SKM-1 (cell line): ENCODE measurements around the gene AFAP1L1.
"Not testable (repeated sequence)": the region's sequence is repeated elsewhere in the genome, so short reads cannot be mapped to it uniquely, and the experiment has no call there.

Source experiments
- DNase-seq: peaks from one replicate; lab custom pipeline; 2025; ENCODE audit not compliant: unreplicated experiment; lab: John Stamatoyannopoulos, UW

AFAP1L1 gene

DNA sequence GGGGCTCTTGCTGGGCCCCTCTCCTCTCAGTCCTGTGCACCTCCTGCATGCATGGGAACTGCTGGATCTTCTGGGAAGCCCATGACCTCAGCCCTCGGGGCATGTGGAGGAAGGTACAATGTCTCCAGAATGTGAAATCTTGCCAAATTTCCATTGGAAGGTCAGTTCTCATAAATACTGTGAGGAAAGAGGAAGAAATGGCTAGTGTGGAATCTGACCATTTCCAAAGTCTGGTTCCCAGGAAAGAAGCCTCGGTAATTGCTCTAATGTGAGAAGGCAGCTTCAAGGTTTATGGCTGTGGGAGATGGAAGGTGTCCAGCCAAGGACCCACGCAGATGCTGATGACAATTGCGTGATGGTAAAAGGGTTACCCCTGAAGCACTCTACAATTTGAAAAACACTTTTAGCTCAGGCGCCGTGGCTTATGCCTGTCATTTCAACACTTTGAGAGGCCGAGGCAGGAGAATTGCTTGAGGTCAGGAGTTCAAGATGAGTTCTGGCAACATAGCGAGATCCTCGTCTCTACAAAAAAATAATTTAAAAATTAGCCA lies 115.5 kb downstream of the AFAP1L1 start:
- no peak for DNase-seq

DNA sequence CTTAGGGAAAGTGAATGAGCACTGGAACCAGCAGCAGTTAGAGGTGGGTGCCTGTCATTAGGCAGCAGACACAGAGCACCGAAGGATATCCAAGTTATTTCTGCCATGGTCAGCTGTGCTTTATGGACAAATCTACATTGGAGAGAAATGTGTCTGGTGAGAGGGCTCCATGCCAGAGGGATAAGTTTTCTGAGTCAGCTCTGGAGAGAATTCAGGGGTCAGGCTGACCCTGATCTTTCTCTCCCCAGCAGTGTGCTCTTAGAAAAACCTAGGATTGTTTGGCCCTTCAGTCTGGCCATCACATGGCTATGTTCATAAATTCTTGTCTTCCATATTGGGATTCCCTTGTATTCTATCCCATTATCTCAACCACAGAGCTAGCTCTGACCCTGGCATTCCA lies 116.3 kb downstream of the AFAP1L1 start:
- DNase-seq: no peak

DNA sequence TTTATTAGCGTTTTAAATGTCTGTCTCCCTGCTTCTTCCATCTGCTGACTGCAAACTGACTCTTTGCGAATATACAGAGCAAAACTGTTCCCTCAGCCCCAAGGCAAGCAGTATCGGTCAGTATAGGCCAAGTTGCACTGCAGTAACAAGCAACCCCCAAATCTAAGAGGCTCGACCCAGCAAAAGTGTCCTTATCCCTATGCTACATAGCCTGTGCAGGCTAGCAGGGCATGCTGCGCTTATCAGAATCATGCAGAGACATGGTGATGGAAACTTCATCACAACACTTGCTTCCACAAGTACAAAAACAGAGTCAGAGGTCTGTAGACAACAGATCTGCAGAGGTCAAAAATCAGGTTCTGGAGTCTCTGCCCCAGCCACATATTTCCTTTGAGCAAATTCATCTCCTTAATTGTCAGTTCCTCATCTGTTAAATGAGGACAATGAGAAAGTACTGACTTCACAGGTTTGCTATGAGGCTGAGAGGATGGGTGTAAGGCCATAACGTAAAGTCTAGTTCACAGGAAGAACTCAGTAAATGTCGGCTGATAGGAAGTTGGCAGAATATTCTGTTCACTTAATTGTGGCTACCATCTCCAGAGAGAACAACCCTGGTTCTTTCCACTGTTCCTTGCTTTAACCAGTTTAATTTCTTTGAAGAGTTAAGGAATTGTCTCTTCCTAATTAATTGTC lies 117.0 kb downstream of the AFAP1L1 start:
- no peak for DNase-seq

DNA sequence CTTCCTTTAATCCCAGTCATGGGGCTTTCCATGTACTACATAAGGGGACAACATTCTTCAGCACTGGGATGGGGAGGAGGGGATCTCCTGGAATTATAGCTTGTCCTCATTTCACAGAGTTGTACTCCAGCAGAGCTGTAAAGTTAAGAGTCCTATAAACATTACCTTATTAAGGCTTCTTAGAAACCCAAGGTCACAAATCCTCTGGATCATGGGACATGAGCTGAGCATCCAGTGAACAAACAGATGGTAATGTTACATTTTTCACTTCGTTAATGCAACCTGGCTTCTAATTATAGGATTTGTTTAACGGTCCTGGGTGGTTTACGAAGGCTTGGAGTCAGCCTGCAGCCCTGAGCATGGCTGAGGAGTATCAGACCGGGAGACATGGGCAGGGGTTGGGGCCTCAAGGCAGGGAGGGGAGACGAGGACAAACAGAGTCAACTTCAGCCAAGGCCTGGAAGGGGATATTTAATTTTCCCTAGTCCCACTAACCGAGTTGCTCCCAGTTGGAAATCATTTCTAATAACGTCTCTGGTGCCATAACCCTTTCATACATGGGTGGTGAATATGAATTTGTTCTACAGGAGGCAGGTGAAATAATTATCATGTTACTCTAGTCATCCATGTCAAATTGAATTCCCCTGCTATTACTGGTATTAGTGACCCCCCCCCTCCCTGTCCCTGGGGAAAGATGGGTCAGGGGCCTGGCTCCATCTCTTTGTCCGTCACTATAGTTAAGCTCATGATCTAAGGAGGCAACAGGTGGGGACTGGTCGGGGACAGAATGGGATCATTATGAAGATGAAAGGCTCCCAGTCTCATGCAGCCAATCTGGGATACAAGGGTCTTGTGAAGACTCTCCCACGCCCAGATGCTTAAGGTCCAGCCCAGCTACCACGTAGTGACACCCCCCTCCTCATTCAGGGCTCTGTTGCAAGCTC lies 118.2 kb downstream of the AFAP1L1 start:
- DNase-seq: no peak

DNA sequence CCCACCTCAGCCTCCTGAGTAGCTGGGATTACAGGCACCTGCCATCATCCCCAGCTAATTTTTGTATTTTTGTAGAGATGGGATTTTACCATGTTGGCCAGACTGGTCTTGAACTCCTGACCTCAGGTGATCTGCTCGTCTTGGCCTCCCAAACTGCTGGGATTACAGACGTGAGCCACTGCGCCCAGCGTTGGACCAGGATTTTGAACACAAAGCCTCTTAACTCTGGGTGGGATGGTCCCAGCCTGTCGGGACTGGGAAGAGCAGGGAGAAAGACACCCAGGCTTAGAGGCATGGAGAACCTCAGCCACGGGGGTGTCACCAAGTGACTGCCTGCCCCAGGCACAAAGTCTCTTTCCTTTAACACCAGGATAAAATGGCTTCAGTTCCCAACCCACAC lies 119.4 kb downstream of the AFAP1L1 start:
- not testable (repeated sequence) for DNase-seq
